Stimulated activated naive CD8-positive, alpha-beta T cell treated with anti-CD3 and anti-CD28 coated beads, Interleukin-15, amount 100 ng/mL, for 72 hours (primary cell): ENCODE measurements around the gene TUBB.

Experiments used
- ATAC-seq: fragments of 150-1000 bp; cut with Tn5 transposase; 2 replicates; pipeline ENCODE4 v1.10.0; 2021; ENCODE audit warnings: mild to moderate bottlenecking, moderate library complexity
- DNase-seq, 2 donors: peaks; one replicate each; pipeline ENCODE4 v3.0.0; 2021 to 2022
- H3K27ac Mint-ChIP-seq, 2 donors: one replicate each; pipeline ENCODE4 v1.8.0; 2022; ENCODE audit warnings: mild to moderate bottlenecking in 2 of 2, mixed read lengths in 2 of 2, moderate library complexity in 2 of 2
- H3K27me3 Mint-ChIP-seq: one replicate; pipeline ENCODE4 v1.8.0; 2022; ENCODE audit warnings: mixed read lengths
- H3K4me1 Mint-ChIP-seq: one replicate; pipeline ENCODE4 v1.8.0; 2022; ENCODE audit warnings: mild to moderate bottlenecking, mixed read lengths
- H3K4me3 Mint-ChIP-seq, 2 donors: one replicate each; pipeline ENCODE4 v1.8.0; 2022; ENCODE audit warnings: mild to moderate bottlenecking in 2 of 2, mixed read lengths in 2 of 2, moderate library complexity in 1 of 2
- H3K9me3 Mint-ChIP-seq, 2 donors: one replicate each; pipeline ENCODE4 v1.8.0; 2022; ENCODE audit warnings: mixed read lengths in 2 of 2

Gene TUBB

DNA sequence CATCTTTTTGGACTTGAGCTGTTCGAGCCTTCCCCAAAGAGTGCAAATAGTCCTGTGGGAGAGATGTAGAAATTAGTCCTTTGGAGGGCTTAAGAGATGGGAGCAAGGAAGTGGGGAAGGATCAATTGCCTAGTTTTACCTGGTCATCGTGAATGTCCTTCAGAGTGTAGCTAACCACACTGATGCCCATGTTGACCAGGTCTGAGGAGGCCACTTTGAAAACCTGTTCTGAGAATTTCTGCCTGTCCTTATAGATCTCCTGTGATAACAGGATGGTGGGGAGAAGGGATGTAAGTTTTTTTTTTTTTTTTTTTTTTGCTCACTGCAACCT is 20.4 kb downstream of the TUBB start:
- DNase-seq (no peak), ATAC-seq (no peak)
- Mint-ChIP-seq H3K9me3 (peaks cover 0 to 10% of the 10 kb centered on the region in 2 donors), H3K4me3 (peak overlapping the region; percentile 91 to 97), H3K27ac (peak overlapping the region in 1 of 2 donors; percentile 8), H3K27me3 (no peaks in the 10 kb centered on the region), H3K4me1 (peaks cover 77% of the 10 kb centered on the region)

DNA sequence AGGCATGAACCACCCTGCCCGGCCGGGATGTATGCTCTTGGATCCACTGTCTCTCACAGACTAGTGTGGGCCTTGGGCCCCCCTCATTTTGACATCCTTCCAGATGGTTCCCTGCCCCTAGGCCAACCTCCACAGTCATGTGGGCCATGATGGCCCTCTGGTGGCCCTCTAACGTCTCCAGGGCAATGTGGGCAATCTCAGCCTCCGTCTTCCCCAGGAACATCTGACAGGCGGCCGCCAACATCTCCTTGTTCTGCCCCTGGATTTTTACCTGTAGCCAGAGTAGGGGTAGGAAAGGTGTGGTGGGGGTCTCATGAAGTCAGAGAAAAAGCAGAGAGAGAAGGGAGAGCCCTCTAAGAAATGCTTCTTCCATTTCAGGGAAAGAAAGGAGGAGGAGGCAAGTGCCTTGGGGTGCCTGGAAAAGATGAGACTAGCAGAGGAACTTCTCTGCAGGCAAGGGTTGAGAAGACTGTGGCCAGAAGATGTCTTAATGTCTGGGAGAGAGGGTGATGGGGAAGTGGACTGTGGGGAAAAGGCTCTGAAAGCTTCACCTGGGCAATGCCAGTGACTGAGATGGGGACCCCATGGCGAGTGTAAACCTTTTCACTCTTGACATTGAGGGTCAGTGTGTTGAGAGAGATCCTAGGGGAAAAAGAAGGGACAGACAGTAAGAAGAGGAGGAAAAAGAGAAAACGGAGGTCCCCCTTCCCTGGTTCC is 21.1 kb downstream of the TUBB start:
- H3K27ac Mint-ChIP-seq: peak overlapping the region; percentile 59 to 94
- H3K4me3 Mint-ChIP-seq: peak overlapping the region; percentile 91 to 97
- H3K9me3 Mint-ChIP-seq: peaks cover 0 to 10% of the 10 kb centered on the region in 2 donors
- ATAC-seq: no peak
- H3K27me3 Mint-ChIP-seq: no peaks in the 10 kb centered on the region
- no peak for DNase-seq
- H3K4me1 Mint-ChIP-seq: peaks cover 72% of the 10 kb centered on the region

DNA sequence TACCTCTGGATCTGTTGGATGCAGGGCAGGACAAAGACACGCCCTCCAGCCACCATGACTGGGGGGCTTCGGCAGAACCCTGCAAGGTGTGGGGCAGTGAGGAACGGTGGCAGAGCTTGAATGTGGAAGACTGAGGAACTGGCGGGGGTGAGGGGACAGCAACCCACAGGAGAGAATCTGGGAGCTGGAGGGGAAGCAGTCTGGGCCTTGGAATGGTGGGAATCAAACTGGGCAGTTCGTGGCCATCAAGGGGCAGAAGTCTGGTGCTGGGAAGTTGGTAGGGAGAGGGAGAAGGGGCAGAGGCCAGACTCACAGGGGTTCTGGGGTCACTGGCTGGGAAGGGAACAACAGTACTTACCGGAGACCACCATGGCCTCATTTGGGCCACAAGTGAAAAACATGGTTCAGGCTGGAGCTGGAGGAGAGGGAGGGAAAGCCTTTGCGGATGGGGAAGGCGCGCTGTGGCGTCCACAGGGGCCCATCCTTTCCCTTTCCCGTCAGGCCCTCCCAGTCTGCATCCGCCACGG is 21.7 kb downstream of the TUBB start:
- Mint-ChIP-seq H3K9me3 (peaks cover 0 to 7% of the 10 kb centered on the region in 2 donors), H3K4me1 (peaks cover 70% of the 10 kb centered on the region), H3K4me3 (peak overlapping the region; percentile 91 to 97), H3K27ac (peak overlapping the region; percentile 88 to 94), H3K27me3 (no peaks in the 10 kb centered on the region)
- DNase-seq (no peak), ATAC-seq (peak; percentile 2)

DNA sequence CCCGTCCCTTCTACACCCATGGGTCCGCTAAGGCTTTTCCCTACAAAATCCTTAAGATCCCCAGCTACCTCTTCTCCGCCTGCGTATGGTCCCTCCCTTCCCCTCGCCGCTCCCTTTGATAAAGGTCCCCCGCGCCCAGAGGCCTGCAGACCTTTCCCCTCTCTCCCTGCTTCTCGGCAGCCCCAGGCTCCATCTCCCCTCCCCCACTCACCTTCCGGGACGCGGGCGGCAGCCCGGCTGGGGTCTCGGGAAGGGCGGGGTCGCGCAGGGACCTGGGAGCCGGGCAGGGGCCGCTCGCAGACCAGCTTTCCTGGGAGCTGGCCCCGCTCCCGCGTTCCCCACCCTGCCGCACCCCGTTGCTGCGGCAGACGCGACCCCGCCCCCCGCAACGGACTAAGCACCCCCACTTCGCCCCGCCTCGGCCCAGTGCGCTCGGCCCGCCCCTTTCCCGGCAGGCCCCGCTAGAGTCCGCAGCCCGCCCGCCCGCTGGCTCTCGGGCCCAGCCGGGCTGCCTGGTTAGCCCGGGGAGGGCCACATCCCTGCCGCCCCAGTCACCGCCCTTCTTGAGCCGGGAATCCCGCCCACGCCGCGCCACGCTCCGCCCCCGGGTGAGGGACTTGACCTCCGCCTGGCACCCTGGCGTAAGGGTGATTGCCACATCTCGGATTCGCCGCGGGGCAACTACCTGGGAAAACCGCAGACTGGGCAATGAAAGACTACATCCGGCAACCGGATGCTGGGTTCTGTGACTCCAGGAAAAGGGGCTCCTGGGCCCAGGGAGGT is 22.4 kb downstream of the TUBB start, which contains the start of gene FLOT1:
Gene FLOT1, minus strand, starts transcription at position 372 of the 783 bp plus-strand sequence. CDS start 498 bp downstream, outside the sequence.
- Mint-ChIP-seq H3K4me1 (peaks cover 70% of the 10 kb centered on the region), H3K4me3 (peak within 1 kb of the TSS; percentile 91 to 97), H3K9me3 (peaks cover 0 to 3% of the 10 kb centered on the region in 2 donors), H3K27me3 (no peaks in the 10 kb centered on the region), H3K27ac (peak within 1 kb of the TSS; percentile 94 to 97)
- peak; percentile 84 for ATAC-seq
- DNase-seq: peak; percentile 95 to 99

DNA sequence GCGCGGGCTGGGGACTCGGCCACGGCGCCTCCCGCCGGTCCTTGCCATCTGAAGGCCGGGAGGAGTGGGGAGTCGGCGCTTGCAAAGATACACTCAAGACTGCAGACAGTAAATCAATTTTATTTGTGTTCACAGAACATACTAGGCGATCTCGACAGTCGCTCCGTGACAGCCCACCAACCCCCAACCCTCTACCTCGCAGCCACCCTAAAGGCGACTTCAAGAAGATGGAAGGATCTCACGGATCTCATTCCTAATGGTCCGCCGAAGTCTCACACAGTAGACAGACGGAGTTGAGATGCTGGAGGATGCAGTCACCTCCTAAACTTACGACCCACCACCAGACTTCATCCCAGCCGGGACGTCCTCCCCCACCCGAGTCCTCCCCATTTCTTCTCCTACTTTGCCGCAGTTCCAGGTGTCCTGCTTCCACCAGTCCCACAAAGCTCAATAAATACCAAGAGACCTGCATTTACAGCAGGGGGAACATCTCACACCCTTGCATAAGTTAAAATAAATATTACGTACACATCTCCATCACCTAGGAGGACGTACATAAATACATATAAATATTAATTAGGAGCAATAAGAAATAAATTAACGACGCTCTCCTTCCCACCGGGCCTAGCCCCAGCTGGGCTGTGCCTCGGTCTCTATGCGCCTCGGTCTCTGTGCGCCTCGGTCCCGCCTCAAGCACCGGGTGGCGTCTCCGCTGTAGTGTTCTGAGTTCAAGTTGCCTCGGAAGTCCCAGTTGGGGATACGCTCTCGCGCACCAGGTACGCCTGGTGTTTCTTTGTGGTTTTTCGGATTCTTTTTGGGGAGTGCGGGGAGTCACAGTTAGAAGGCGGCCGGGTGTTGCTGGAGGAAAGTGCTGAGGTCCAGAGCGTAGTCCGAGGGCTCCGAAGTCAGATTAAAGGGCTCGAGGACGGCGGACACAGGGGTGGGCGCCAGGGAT is 23.2 kb downstream of the TUBB start:
- Mint-ChIP-seq H3K27ac (peak overlapping the region; percentile 87 to 97), H3K4me1 (peaks cover 71% of the 10 kb centered on the region), H3K27me3 (no peaks in the 10 kb centered on the region), H3K4me3 (peak overlapping the region; percentile 91 to 97), H3K9me3 (no peaks in the 10 kb centered on the region)
- ATAC-seq (peak; percentile 18), DNase-seq (peak; percentile 57 to 64)

DNA sequence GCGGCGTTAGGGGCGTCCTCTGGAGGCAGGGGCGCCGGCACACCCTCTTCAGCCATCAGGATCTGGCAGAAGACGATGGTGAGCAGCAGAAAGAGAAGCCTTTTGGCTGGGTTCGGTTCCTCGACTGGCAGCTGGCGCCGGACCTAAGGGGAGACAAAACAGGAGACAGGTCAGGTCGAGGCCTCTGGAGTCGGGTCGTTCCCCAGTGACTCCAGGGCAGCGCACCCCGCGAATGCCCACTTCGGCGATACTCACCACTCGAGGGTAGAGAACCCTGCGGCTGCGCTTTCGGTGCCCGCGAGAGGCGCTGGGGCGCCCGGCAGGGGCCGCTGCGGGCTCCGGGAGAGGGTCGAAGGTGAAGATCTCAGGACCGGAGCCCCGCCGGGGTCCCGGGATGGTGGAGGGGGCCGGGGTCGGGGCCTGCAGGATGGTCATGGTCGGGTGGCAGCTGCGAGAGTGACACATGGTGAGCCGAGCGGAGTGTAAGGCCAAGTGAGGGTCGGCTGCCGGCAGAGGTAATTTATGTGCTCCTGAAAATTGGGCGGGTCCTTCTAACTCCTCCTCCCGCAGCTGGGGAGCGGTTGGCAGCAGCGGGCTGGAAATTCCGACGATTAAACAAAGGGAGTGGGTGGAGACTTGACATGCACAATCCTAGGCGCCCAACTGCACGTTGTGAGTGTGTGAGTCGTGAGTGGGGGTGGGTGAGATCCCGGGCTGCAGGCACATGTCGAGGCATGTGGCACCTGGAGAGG is 24.1 kb downstream of the TUBB start, which contains the start of gene IER3:
Gene IER3, minus strand, starts transcription at position 494 of the 752 bp plus-strand sequence. Its CDS starts 29 bp downstream, at position 465.
- no peaks in the 10 kb centered on the region for H3K9me3 Mint-ChIP-seq
- H3K4me1 Mint-ChIP-seq: peaks cover 70% of the 10 kb centered on the region
- DNase-seq: peak; percentile 88 to 91
- peak; percentile 58 for ATAC-seq
- no peaks in the 10 kb centered on the region for H3K27me3 Mint-ChIP-seq
- peak within 1 kb of the TSS; percentile 93 to 97 for H3K27ac Mint-ChIP-seq
- H3K4me3 Mint-ChIP-seq: peak within 1 kb of the TSS; percentile 91 to 97

DNA sequence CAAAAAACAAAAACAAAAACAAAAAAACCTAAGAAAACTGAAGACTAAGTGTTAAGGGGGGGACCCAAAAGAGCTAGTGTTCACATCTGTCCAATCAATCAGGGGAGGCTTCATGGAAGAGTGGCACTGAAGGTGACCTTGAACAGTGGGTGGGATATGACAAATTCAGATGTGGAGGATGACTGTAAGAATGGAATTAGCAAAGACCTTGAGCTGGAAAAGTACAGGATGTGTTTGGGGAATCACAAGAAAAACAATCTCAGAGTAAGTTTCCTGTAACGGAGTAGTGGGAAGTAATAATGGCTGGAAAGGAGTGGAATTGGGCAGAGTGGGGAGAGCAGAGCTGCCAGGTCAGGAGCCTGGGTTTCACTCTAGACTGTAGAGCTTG is 27.1 kb downstream of the TUBB start:
- Mint-ChIP-seq H3K4me1 (peaks cover 54% of the 10 kb centered on the region), H3K27ac (no peak overlapping the region), H3K27me3 (no peaks in the 10 kb centered on the region), H3K9me3 (no peaks in the 10 kb centered on the region), H3K4me3 (no peak overlapping the region)
- DNase-seq (no peak), ATAC-seq (no peak)

DNA sequence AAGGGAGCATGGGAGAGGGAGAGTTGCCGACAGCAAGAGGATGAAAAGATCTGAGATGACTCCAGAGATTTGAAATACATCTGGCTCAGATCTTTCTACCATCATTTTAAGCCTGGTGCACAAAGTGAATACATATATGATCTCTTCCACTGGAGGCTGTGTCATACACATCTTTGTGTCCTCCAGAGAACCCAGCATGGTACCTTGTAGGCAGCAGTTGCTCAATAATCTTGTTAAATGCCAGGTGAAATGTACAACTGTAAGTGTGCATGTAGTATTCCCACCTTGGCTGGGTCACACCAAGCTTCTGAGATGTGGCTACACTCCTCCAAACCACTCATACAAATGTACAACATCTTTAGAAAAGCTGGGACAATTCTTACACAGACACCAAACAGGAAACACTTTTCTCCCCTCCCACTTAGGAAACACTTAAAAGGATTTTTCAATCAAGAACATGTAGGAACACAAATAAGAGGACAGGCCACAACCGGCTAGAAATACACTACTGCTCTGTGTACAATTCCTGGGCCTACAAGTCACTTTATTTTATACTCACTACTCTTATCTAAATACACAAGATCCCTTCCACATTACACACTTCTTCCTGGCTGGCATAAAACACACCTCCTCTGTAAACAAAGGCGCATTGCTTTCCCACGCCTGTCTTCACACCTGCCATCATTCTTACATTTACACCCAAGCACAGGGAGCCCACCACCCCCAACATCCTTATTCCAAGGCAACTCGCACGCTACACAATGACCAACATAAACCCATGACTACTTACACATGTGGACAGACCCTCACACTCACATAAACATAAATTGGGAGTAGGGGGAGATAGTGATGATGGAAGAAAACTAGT is 28.0 kb downstream of the TUBB start:
- H3K4me3 Mint-ChIP-seq: no peak overlapping the region
- H3K9me3 Mint-ChIP-seq: no peaks in the 10 kb centered on the region
- no peak overlapping the region for H3K27ac Mint-ChIP-seq

DNA sequence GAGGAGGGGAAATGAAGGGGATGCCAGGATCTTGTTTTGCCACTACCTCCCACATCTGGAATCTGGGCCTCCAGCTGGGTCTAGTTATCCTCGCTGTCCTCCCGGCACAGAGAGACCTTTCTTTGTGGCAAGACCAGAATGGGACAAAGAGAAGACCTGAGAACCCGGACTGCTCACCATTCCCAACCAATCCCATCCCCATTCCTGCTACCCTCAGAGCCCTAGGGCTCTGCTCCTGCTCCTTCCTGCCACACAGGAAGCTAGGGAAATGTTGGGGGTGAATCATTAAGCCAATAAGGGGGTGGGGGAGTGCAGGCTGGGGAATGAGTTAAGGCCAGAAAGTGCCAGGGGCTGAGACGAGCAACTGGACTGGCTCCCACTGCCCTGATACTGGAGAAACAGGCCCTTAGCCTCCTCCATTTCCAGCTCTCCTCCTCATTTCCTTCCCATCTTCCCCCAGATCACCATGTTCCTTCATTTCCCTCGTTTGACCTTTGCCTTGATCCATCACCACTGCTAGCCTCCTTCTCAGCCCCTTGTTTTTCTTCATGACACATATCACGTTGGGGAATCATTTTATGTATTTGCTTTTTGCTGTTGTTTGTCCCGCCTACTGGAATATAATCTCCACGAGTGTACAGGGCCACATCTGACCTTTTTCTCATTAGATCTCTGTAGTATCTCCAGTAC is 28.8 kb downstream of the TUBB start:
- H3K4me3 Mint-ChIP-seq: no peak overlapping the region
- no peak for DNase-seq

More for the DNA sequence above, 28.0 kb downstream of the TUBB start:
- Mint-ChIP-seq H3K4me1 (peaks cover 60% of the 10 kb centered on the region), H3K27me3 (no peaks in the 10 kb centered on the region)
- DNase-seq: no peak
- ATAC-seq: no peak

DNA sequence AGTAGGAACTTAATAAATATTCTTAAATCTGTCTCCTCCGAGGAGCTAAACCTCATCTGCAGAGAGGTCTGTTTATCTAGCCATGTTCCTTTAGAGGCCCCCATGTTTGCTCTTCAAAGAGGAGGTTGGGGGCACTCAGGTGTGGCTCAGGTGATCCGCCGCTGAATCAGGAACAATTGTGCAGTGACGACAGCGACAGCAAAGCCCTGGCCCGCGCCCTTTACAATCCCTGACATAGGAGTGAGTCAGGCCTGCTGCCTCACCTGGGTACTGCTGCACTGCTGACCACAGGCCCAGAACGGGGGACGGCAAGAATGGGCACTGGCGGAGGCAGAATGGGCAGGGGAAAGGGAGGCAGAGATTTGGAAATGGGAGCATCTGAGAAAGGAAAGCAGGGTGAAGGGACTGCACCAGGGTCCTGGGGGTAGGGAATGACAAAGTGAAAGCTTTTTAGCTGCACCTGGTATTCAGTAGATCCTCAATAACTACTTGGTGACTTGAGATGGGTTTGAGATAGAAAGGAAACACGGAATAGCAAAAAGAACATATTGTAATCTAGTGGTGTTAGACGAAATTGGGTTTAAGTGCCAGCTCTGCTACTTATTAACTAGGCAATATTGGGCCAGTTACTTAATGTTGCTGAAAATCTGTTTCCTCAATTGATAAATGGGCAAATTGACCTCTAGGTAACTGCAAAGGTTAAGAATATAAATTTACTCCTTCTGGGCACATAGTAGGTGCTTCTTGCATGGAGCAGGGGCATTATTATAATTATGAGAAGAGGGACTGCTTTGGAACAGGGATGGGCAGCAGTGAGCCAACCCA is 29.6 kb downstream of the TUBB start:
- Mint-ChIP-seq H3K27ac (no peak overlapping the region), H3K27me3 (no peaks in the 10 kb centered on the region), H3K4me3 (no peak overlapping the region), H3K9me3 (no peaks in the 10 kb centered on the region), H3K4me1 (peaks cover 54% of the 10 kb centered on the region)
- ATAC-seq: no peak
- no peak for DNase-seq

More for the DNA sequence above, 28.8 kb downstream of the TUBB start:
- Mint-ChIP-seq H3K27me3 (no peaks in the 10 kb centered on the region), H3K9me3 (no peaks in the 10 kb centered on the region), H3K4me1 (peaks cover 60% of the 10 kb centered on the region), H3K27ac (no peak overlapping the region)
- no peak for ATAC-seq

DNA sequence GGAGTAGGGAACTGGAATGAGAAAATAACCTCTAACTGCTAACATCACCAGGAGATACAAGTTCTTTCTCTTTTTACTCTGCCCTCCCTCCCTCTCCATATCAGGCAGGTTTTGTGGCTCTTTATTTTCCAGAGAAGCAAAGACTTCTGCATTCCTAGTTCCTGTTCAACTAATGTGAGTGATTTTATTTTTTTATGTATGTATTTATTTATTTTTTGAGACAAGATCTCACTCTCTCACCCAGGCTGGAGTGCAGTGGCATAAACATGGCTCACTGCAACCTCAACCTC is 30.2 kb downstream of the TUBB start:
- no peak for DNase-seq
- no peaks in the 10 kb centered on the region for H3K9me3 Mint-ChIP-seq
- peaks cover 48% of the 10 kb centered on the region for H3K4me1 Mint-ChIP-seq
- H3K27ac Mint-ChIP-seq: no peak overlapping the region
- no peak for ATAC-seq
- H3K4me3 Mint-ChIP-seq: no peak overlapping the region
- no peaks in the 10 kb centered on the region for H3K27me3 Mint-ChIP-seq

DNA sequence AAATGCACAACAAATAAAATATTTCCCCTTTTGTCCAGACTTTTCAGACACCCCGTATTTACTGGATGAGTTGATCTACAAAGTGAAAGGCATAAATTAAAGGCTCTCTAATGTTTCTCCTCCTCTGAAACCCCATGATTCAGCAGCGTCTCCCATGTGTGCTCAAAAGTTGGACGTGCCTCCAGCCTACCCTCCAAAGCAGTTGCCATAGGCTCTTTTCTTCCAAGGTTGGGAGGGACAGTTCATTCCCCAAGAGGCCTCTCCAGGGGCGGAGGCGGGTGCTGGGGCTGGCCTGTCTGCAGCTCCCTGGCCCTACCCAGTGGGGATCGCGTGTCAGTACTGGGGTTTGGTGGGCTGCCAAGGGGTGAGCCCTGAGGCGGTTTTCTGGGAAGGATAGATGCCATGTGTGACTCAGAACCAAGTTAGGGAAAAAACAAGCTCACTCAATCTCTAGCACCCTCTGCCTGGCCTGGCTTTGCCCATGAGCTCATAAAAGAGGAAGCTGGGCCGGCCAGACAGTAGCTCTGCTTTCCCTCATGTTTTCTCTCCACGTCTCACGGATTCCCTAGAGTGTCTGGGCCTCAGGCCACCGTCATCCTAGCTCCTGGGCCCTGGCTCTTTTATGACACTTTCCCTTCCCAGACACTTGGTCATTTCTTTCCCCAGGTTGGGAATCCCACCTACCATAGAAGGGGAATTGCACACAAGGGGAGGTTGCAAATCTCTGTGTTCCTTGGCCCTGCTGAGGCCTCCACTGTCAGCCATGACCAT is 32.2 kb downstream of the TUBB start:
- ATAC-seq: no peak
- no peaks in the 10 kb centered on the region for H3K27me3 Mint-ChIP-seq
- H3K4me3 Mint-ChIP-seq: no peak overlapping the region

More for the DNA sequence above, 32.2 kb downstream of the TUBB start:
- Mint-ChIP-seq H3K4me1 (peaks cover 41% of the 10 kb centered on the region), H3K9me3 (no peaks in the 10 kb centered on the region), H3K27ac (peak overlapping the region in 1 of 2 donors; percentile 81)
- DNase-seq: no peak
